HG03565 (cell line): ENCODE data around the gene CSRNP3.

Experiments
- ATAC-seq: cut with Tn5 transposase; IDR thresholded peaks from one replicate; pipeline ENCODE4 v1.9.1; 2021; ENCODE audit warnings: mild to moderate bottlenecking, moderate library complexity; ENCODE audit not compliant: unreplicated experiment

CSRNP3 gene

GRCh38 chr2:165469417-165469816, at the start of gene CSRNP3:
Gene CSRNP3 (plus strand): TSS chr2:165469698. CDS start chr2:165595066, 125,368 bp downstream.
- no peak for ATAC-seq

- no peak for ATAC-seq
Observed at GRCh38 chr2:165420231-165420630, 49.3 kb upstream of the CSRNP3 start.

- ATAC-seq: no peak
Observed at GRCh38 chr2:165423081-165423480, 46.4 kb upstream of the CSRNP3 start.

- ATAC-seq: no peak
Observed at GRCh38 chr2:165425556-165425955, 43.9 kb upstream of the CSRNP3 start.

GRCh38 chr2:165427686-165428085, 41.8 kb upstream of the CSRNP3 start:
- no peak for ATAC-seq

GRCh38 chr2:165428926-165429325, 40.6 kb upstream of the CSRNP3 start:
- ATAC-seq: no peak

GRCh38 chr2:165431014-165431413, 38.5 kb upstream of the CSRNP3 start:
- no peak for ATAC-seq

- ATAC-seq: no peak
Observed at GRCh38 chr2:165432234-165432966, 37.1 kb upstream of the CSRNP3 start.

GRCh38 chr2:165434865-165435496, 34.5 kb upstream of the CSRNP3 start:
- ATAC-seq: no peak

- no peak for ATAC-seq
Observed at GRCh38 chr2:165435611-165436010, 33.9 kb upstream of the CSRNP3 start.

- no peak for ATAC-seq
Observed at GRCh38 chr2:165436559-165436958, 32.9 kb upstream of the CSRNP3 start.

GRCh38 chr2:165440367-165440766, 29.1 kb upstream of the CSRNP3 start:
- ATAC-seq: no peak

GRCh38 chr2:165443511-165443910, 26.0 kb upstream of the CSRNP3 start:
- no peak for ATAC-seq

- no peak for ATAC-seq
Observed at GRCh38 chr2:165448406-165448805, 21.1 kb upstream of the CSRNP3 start.

GRCh38 chr2:165450156-165450555, 19.3 kb upstream of the CSRNP3 start:
- ATAC-seq: no peak

- no peak for ATAC-seq
Observed at GRCh38 chr2:165452327-165452726, 17.2 kb upstream of the CSRNP3 start.

GRCh38 chr2:165453561-165454094, 15.9 kb upstream of the CSRNP3 start:
- no peak for ATAC-seq

- ATAC-seq: no peak
Observed at GRCh38 chr2:165454905-165455304, 14.6 kb upstream of the CSRNP3 start.

GRCh38 chr2:165456027-165456426, 13.5 kb upstream of the CSRNP3 start:
- no peak for ATAC-seq

- ATAC-seq: no peak
Observed at GRCh38 chr2:165462443-165462842, 7.1 kb upstream of the CSRNP3 start.

GRCh38 chr2:165466386-165466785, 3.1 kb upstream of the CSRNP3 start:
- ATAC-seq: no peak

- no peak for ATAC-seq
Observed at GRCh38 chr2:165467921-165468320, 1.6 kb upstream of the CSRNP3 start.
